Measurements from ENCODE around the gene SCYGR4.
"Not testable (repeated sequence)": the region's sequence is repeated elsewhere in the genome, so short reads cannot be mapped to it uniquely, and the experiment has no call there.

SCYGR4 gene

DNA sequence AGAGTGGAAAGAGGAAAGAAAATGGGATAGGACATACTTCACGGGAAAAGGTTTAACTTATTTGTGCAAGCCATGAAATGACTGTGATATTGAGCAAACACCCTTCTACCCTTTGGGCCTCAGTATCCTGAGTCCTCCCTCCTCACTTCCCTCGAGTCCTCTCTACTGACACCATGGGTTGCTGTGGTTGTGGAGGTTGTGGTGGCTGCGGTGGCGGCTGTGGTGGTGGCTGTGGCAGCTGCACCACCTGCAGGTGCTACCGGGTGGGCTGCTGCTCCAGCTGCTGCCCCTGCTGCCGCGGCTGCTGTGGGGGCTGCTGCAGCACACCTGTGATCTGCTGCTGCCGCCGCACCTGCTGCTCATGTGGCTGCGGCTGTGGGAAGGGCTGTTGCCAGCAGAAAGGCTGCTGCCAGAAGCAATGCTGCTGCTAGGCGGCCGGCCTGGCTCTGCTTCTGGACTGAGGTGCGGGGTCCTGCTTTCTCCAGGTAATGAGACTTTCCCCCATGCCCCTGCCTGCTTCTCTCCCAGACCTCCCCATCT lies 49.4 kb downstream of the SCYGR4 start, which contains the start of gene SCYGR5:
Gene SCYGR5, plus strand, starts transcription at position 174 of the 540 bp plus-strand sequence. Its CDS starts 0 bp downstream, at position 174.
- not testable (repeated sequence) for DNase-seq (ENCODE audit: low spot score)
